Measurements from ENCODE around the gene ADAMTSL3. TPM values are rescaled to one million over a fixed set of nuclear protein-coding genes. Genes with fewer than 3 reads are reported as not detected.

ADAMTSL3 gene
- total and polyA plus RNA-seq, 2 of the 4 experiments (the other 2 are of a cell fraction) = under 0.01 to 0.02 TPM

DNA sequence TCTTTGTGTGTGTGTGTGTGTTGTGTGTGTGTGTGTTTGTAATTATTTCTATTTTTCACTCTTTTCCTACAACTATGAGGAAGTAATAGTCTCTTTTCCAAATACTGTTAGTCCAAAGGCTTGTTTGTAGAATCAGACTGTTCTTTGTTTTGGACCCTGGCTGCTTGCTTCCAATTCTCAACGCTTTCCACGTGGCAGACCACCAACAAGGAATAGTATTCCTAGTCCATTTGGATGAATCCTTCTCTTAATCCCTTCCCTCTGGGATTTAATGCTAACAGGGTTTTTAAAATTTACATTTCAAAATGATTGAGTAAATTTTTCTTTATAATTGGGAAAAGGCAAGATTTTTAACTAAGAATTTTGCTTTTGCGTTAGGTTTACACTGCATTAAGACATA is 62.7 kb downstream of the ADAMTSL3 start:
- Histone ChIP-seq H3K9ac (ENCODE audit: low read depth, low read length) (no peak overlapping the region), H2BK20ac (ENCODE audit: low read depth, low read length) (no peak overlapping the region), H3K4me2 (ENCODE audit: low read depth, low read length) (no peak overlapping the region), H2BK120ac (ENCODE audit: low read depth, low read length) (no peak overlapping the region), H3K4ac (ENCODE audit: low read depth, low read length) (no peak overlapping the region), H3K9me1 (ENCODE audit: insufficient read depth, low read length) (no peaks in the 10 kb centered on the region), H3K14ac (replicated peaks; ENCODE audit: low read depth, low read length) (no peak overlapping the region), H2AK9ac (replicated peaks; ENCODE audit: low read depth, low read length, poor library complexity) (no peak overlapping the region), H4K20me1 (ENCODE audit: insufficient read depth, low read length) (no peaks in the 10 kb centered on the region), H4K5ac (ENCODE audit: low read depth, low read length) (no peak overlapping the region), H3K4me1 (ENCODE audit: control insufficient read depth, insufficient read depth, low read length) (no peaks in the 10 kb centered on the region), H3K27me3 (ENCODE audit: control insufficient read depth, insufficient read depth, low read length) (no peaks in the 10 kb centered on the region), H3K27ac (ENCODE audit: insufficient read depth, low read length) (no peak overlapping the region), H3K18ac (ENCODE audit: low read depth, low read length) (no peak overlapping the region), H3K23ac (ENCODE audit: low read depth, low read length) (no peak overlapping the region), H4K8ac (ENCODE audit: low read depth in 2 of 2, low read length in 2 of 2) (no peak overlapping the region), H3K36me3 (ENCODE audit: control insufficient read depth, insufficient read depth, low read length) (no peaks in the 10 kb centered on the region), H3K9me3 (ENCODE audit: control insufficient read depth, insufficient read depth, low read length) (no peaks in the 10 kb centered on the region), H2BK5ac (ENCODE audit: low read depth, low read length, poor library complexity, severe bottlenecking) (no peak overlapping the region), H4K91ac (ENCODE audit: insufficient read depth, low read depth, low read length) (no peak overlapping the region), H3K4me3 (ENCODE audit: insufficient read depth, low read depth, low read length) (no peak overlapping the region), H2BK15ac (ENCODE audit: low read depth, low read length) (no peak overlapping the region), H3K79me1 (ENCODE audit: low read depth in 1 of 2, low read length in 2 of 2) (no peaks in the 10 kb centered on the region), H3K56ac (ENCODE audit: extremely low read depth, insufficient read depth, low read length) (no peak overlapping the region), H2AFZ (replicated peaks; ENCODE audit: low read length, poor library complexity) (no peak overlapping the region), H2AK5ac (ENCODE audit: low read depth, low read length) (no peak overlapping the region)
- dilution Hi-C loops (cut with HindIII; ENCODE audit: low sequenced_read_pairs, unreplicated experiment) (no loop called here), in situ Hi-C loops (cut with MboI; ENCODE audit: low sequenced_read_pairs) (no loop called here), intact Hi-C loops (cut with micrococcal nuclease) (no loop called here)
- ATAC-seq (ENCODE audit: low read depth) (no peak), DNase-seq (no peak)
- no TSS peak for BruUV-seq (replicated peaks)
- WGBS, 2 experiments (ENCODE audit: extremely low coverage in 2 of 2, insufficient read length in 1 of 2) = no CpG with 5 or more reads among the region's 3 CpGs
- ChIA-PET CTCF (no interaction called here), POLR2A (ENCODE audit: unreplicated experiment) (no interaction called here)
- TF ChIP-seq MXI1 (IDR thresholded peaks at IDR 0.05; ENCODE audit: borderline replicate concordance, low read depth, low read length) (no peak), RFX5 (IDR thresholded peaks at IDR 0.05; ENCODE audit: low read depth, low read length) (no peak), FOS (IDR thresholded peaks at IDR 0.05; ENCODE audit: low read depth, low read length) (no peak)
